Measurements from ENCODE around the gene HMGCS2. TPM values are rescaled to one million over a fixed set of nuclear protein-coding genes. Genes with fewer than 3 reads are reported as not detected.

HMGCS2 gene
- total RNA-seq (2014; rRNA removed): not detected in 2 replicates
- not detected for polyA plus RNA-seq (2012)

GRCh38 chr1:119768778-119769177 lies at the start of gene HMGCS2:
HMGCS2 (minus strand) TSS chr1:119768905; CDS start chr1:119768844, 61 bp downstream.
- no peak for DNase-seq (ENCODE audit: low read depth)

DNA sequence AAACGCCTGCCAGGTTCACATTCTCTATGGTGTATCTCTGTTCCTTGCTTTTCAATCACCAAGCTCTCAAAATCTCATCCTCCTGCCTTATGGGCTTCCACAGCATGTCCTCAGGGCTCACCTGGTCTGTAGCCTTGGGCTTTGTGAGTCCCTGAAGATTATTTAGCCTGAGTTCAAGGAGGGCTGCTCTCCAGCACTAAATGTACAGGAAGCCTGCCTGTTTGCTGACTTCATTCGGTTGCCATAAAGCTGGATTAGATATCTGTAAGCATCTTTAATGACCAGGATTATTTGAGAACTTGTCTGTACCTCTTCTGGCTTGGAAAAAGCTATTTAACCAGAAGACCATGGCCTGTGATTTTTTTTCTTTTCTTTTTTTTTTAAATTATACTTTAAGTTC lies 49.5 kb upstream of the HMGCS2 start:
- DNase-seq (ENCODE audit: low read depth): no peak

DNA sequence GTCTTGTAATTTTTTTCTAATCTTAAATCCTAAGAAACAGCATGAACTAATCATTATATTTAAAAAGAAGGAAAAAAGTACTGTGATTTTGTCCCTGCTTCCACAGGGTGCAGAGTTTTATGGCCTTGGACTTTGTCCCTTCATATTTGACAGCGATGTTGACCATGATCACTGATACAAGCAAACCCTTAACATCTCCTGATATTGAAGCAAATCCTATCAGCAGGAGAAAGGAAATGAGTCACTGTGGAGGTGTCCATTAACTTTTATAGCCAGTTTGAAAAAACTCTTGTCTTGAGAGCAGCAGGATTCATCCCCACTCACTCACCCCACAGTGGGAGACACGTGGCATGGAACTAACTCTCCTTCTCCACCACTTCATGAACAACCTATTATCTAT lies 47.7 kb upstream of the HMGCS2 start:
- DNase-seq (ENCODE audit: low read depth): peak; percentile 49

DNA sequence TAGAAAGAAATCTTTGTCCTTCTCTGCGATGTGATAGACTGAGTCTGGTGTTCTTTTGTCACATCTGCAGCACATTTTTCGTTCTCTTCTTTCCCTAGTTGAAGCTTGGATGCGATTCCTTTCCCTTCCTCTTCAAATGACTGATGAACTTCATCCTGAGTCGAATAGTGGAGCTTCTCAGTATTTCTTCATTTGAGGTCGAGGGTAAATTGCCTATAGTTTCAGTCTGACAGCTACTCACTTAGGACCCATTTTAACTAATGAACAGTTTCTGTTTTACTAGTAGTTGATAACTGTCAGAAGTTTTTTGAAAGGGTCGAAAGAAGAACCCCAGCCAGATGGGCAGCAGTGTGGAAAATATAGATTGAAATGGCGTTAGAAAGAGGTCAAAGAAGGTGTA lies 47.2 kb upstream of the HMGCS2 start:
- no peak for DNase-seq (ENCODE audit: low read depth)

GRCh38 chr1:119815361-119815760 lies 46.7 kb upstream of the HMGCS2 start:
- peak; percentile 93 for DNase-seq (ENCODE audit: low read depth)

- no peak for DNase-seq (ENCODE audit: low read depth)
These were observed 45.6 kb upstream of the HMGCS2 start for GRCh38 chr1:119814288-119814687.

GRCh38 chr1:119811985-119812557 lies 43.4 kb upstream of the HMGCS2 start:
- DNase-seq (ENCODE audit: low read depth): no peak

DNA sequence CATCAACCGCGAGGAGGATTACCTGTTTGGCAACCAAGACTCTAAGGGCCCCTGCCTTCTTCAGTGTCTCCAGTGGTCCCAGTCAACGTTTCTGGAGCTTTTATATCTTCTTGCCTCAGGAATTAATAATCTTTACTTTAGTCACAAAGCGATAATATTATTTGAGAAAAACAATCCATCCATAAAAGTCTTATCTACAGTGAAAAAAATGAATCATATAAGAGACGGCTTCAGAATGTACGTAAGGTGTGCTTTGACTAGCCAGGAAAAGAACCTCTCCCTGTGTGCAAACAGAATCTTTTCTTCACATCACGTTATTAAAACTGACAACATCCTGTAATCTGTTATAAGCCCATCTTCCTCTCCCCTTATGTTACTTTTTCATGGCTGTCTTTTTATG lies 42.7 kb upstream of the HMGCS2 start, which contains the start of gene REG4:
Gene REG4 (minus strand): TSS at position 74 of the 400 bp plus-strand sequence. CDS start 2,691 bp downstream, outside the sequence.
- DNase-seq (ENCODE audit: low read depth): no peak

DNA sequence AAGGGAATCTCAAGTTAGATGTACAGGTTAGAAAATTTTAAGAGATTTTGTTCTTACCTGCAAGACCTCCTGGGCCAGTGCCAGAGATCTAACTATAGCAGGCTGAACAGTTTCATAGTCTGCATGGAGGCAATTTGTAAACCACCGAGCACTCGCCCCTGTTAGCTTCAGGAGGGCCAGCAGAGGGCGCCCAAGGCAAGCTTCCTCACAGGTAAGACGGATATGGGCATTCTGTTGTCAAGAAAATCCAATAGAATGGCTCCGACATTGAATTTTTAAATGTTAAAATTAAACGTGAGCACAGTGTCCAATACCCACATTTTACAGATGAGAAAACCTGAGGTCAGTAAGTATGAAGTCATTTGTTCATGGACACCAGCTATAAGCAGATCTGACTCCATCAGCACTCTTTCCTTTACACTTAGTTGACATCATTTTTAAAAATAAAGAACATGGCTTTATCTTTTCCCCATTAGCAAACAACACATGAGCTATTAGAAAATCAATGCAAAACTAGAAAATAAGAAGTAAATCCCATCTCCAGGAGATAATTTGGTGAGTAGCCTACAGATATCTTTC lies 40.4 kb upstream of the HMGCS2 start:
- DNase-seq (ENCODE audit: low read depth): peak; percentile 60

GRCh38 chr1:119808491-119808890 lies 39.8 kb upstream of the HMGCS2 start:
- DNase-seq (ENCODE audit: low read depth): peak; percentile 60

DNA sequence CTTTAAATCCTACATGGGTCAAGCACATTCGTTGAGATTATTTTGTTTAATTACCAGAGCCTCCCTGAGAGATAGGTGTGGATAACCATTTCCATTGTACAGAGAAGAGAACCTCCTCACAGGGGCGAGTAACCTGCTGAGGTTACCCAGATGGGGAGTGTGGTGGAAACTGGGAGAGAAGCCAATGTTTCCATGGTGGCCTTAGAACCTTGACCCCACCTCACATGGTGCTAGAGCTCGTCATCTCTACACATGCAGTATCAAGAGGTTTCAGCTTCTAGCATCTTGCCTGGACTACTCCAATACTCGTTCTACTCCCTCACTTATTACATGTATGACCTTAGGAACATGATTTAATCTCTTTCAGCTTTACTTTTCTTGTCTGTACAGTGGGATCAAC lies 37.8 kb upstream of the HMGCS2 start:
- DNase-seq (ENCODE audit: low read depth): no peak

GRCh38 chr1:119805746-119806145 lies 37.0 kb upstream of the HMGCS2 start:
- DNase-seq (ENCODE audit: low read depth): no peak

DNA sequence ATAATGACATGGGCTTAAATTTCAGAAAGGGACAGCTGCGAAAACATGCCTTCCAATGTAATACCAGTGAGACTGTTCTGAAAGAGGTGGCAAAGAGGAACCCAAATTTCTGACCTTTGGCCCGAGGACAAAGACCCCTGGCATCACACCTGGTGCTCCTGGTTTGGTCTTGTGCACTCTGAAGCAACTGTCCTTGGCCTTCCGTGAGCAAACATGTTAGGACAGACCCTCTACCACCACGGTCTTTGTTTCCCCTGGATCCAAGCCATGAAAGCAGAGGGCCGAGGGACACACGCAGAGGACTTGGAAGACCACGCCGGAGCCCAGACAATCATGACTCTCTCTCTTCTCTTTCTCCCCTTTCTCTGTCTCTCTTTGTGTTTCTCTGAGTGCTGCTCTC lies 36.5 kb upstream of the HMGCS2 start:
- no peak for DNase-seq (ENCODE audit: low read depth)

- no peak for DNase-seq (ENCODE audit: low read depth)
These were observed 31.0 kb upstream of the HMGCS2 start for GRCh38 chr1:119799599-119800177.

- no peak for DNase-seq (ENCODE audit: low read depth)
These were observed 30.3 kb upstream of the HMGCS2 start for GRCh38 chr1:119799003-119799402.

DNA sequence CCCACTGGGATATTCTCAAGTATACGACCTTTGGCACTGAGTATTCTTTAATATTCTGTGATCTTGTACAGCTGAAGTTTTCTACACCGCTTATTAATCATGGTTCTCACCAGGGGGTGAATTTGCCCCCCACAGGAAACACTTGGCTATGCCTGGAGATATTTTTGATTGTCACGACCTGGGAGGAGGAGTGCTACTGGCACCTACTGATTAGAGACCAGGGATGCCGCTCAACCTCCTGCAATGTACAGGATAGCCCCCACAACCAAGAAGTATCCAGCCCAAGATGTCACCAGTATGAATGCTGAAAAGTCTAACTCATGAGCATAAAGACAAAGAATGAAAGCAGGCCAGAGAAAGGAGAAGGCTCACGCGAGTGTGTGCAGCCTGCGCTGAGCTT lies 28.9 kb upstream of the HMGCS2 start:
- no peak for DNase-seq (ENCODE audit: low read depth)

- DNase-seq (ENCODE audit: low read depth): no peak
These were observed 28.5 kb upstream of the HMGCS2 start for GRCh38 chr1:119797162-119797561.

GRCh38 chr1:119795261-119796200 lies 26.8 kb upstream of the HMGCS2 start:
- DNase-seq (ENCODE audit: low read depth): no peak

DNA sequence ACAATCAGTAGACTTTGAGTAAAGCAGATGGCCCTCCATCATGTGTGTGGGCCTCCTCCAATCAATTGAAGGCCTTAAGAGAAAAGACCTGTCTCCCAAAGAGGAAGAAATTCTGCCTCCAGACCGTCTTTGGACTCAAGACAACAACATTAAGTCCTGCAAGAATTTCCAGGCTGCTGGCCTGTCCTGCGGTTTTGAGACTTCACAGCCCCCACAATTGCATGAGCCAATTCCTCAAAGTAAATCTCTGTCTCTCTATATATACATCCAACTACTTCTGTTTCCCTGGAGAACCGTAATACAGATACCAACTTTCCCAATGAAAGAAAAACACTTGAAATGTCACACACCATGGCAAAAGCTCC lies 26.2 kb upstream of the HMGCS2 start:
- DNase-seq (ENCODE audit: low read depth): no peak

DNA sequence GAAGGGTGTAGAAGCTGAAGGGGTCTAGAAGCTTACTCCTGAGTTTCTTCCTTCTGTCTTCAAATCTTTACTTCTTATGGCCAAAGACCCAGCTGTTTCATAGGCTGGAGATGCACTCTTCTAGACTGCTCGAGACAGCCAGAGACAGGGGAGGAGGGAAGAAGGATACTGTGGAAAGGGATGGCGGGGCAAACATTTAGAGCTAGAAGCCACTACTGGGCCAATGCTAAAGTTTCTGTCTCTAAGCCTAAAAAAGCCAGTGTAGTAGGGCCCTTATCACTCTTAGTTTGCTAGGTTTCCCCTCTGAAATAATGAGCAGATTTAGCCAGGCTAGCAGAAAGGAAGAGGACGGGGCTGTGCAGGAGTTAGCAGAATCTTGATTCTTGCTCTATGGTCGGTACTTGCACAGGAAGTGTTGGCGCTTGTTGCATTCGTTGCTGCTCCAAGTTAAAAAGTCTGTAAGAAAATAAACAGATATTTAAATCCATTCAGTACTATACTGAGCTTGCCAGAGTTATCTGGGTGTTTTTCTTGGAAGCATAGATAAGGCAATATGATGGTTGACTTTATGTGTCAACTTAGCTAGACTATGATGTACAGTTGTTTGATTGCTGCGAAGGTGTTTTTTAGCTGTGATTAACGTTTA lies 25.6 kb upstream of the HMGCS2 start:
- no peak for DNase-seq (ENCODE audit: low read depth)

DNA sequence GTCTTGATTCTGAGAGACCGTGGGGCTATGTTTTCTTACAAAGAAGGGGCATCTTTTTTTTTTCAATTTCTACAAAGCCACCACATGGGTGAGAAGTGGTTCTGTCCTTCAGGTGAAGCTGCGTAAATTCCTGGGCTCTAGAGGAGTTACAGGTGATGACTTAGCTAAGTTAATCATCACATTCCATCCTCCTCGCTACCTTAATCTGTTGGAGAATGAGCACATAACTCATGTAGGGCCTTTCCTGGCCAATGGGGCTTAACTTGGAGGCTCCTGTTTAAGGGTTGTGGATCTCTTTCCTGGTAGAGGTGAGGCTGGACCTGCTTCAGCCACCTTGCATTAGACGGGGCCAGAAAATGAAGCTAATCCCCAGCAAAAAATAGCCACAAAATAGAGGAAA lies 22.7 kb upstream of the HMGCS2 start:
- no peak for DNase-seq (ENCODE audit: low read depth)
